WTC11 (cell line): Measurements from ENCODE around the gene NKX3-2.
"Not testable (repeated sequence)": the region's sequence is repeated elsewhere in the genome, so short reads cannot be mapped to it uniquely, and the experiment has no call there.

ENCODE experiments used
- ATF3 ChIP-seq: sonication (generic); formaldehyde crosslinking; conservative IDR thresholded peaks from 2 replicates; pipeline ENCODE4 v1.8.1; 2022; ENCODE audit warnings: mild to moderate bottlenecking, missing genetic modification reagents
- ATF6 ChIP-seq: sonication (generic); formaldehyde crosslinking; IDR thresholded peaks from 2 replicates; pipeline ENCODE4 v1.8.1; 2023; ENCODE audit warnings: mild to moderate bottlenecking, missing genetic modification reagents
- CREB1 ChIP-seq: sonication (generic); formaldehyde crosslinking; IDR thresholded peaks from 2 replicates; pipeline ENCODE4 v1.8.0; 2023; ENCODE audit warnings: mild to moderate bottlenecking, missing genetic modification reagents
- CREM ChIP-seq: sonication (generic); formaldehyde crosslinking; IDR thresholded peaks from 2 replicates; pipeline ENCODE4 v1.8.1; 2022; ENCODE audit warnings: mild to moderate bottlenecking, missing genetic modification reagents, moderate library complexity
- CTCF ChIP-seq: fragments of 200-600 bp; IDR thresholded peaks from 2 replicates; pipeline ENCODE4 v1.8.0; 2022; ENCODE audit warnings: antibody characterized with exemption
- ELF4 ChIP-seq: sonication (generic); formaldehyde crosslinking; IDR thresholded peaks from 2 replicates; pipeline ENCODE4 v1.8.1; 2022; ENCODE audit warnings: low read depth, mild to moderate bottlenecking, moderate library complexity, missing genetic modification reagents
- ETV6 ChIP-seq: sonication (generic); formaldehyde crosslinking; IDR thresholded peaks from 2 replicates; pipeline ENCODE4 v1.8.1; 2022; ENCODE audit warnings: mild to moderate bottlenecking, missing genetic modification reagents
- NR1H2 ChIP-seq: sonication (generic); formaldehyde crosslinking; IDR thresholded peaks from 2 replicates; pipeline ENCODE4 v1.9.0; 2021; ENCODE audit warnings: mild to moderate bottlenecking, moderate library complexity, missing genetic modification reagents
- NR2C2 ChIP-seq: sonication (generic); formaldehyde crosslinking; IDR thresholded peaks from 2 replicates; pipeline ENCODE4 v1.8.0; 2022; ENCODE audit warnings: mild to moderate bottlenecking, missing genetic modification reagents
- NR3C1 ChIP-seq: sonication (generic); formaldehyde crosslinking; conservative IDR thresholded peaks from 2 replicates; pipeline ENCODE4 v1.8.1; 2023; ENCODE audit warnings: low read depth, mild to moderate bottlenecking, missing genetic modification reagents
- PRDM15 ChIP-seq: sonication (generic); formaldehyde crosslinking; IDR thresholded peaks from 2 replicates; pipeline ENCODE4 v1.8.0; 2022; ENCODE audit warnings: missing genetic modification reagents
- USF1 ChIP-seq: sonication (generic); formaldehyde crosslinking; IDR thresholded peaks from 2 replicates; pipeline ENCODE4 v1.8.0; 2022; ENCODE audit warnings: mild to moderate bottlenecking, missing genetic modification reagents
- ZNF416 ChIP-seq: fragments of 250-450 bp; sonication (Bioruptor Pico); IDR thresholded peaks from 2 replicates; pipeline ENCODE4 v1.9.0; 2021; ENCODE audit warnings: mild to moderate bottlenecking, inconsistent platforms
- ZNF512 ChIP-seq: sonication (generic); formaldehyde crosslinking; IDR thresholded peaks from 2 replicates; pipeline ENCODE4 v1.8.1; 2022; ENCODE audit warnings: missing genetic modification reagents, borderline replicate concordance

GRCh38 chr4:13560111-13560510 is 15.8 kb upstream of the NKX3-2 start:
- not testable (repeated sequence) for TF ChIP-seq ATF3 (CRISPR knock-in tag); CREB1 (CRISPR knock-in tag); ETV6 (CRISPR knock-in tag); CTCF; ZNF512; NR2C2 (CRISPR knock-in tag); USF1 (CRISPR knock-in tag); ZNF416 (CRISPR knock-in tag); NR3C1 (CRISPR knock-in tag); NR1H2 (CRISPR knock-in tag); ATF6 (CRISPR knock-in tag); CREM (CRISPR knock-in tag); PRDM15 (CRISPR knock-in tag); ELF4 (CRISPR knock-in tag)
